ENCODE results near the gene KLHL29. TPM values are rescaled to one million over a fixed set of nuclear protein-coding genes. Genes with fewer than 3 reads are reported as not detected.

KLHL29 gene
- total and polyA plus RNA-seq, 2 of the 13 experiments (the other 11 are each of a cell fraction or from before 2014, with no cell fraction given) = 0.01 TPM; not detected in 1

- DNase-seq (ENCODE audit: low spot score) (no peak), FAIRE-seq (no peak), ATAC-seq (no peak)
- H3K79me2 ChIP-seq (ENCODE audit: insufficient read depth, low read length) = no peaks in the 10 kb centered on the region
- POLR2A ChIA-PET = no interaction called here
- intact Hi-C loops (cut with micrococcal nuclease; ENCODE audit: unreplicated experiment) (no loop called here), in situ Hi-C loops (cut with HindIII; ENCODE audit: extremely low pct_ligation_motif_present, low pct_unique_long_range_greater_than_20kb) (no loop called here)
- H4K20me1 ChIP-seq (ENCODE audit: insufficient read depth, low read length) = no peaks in the 10 kb centered on the region; the same call in 1 of the 2 replicates
- WGBS (ENCODE audit: low lambda C conversion rate) = 52% methylated on average over 6 of the region's 6 CpGs
- CTCF ChIA-PET (ENCODE audit: low intra/inter-chr PET ratio, low total read pairs) = no interaction called here
- no peaks in the 10 kb centered on the region for H3K36me3 ChIP-seq (replicated peaks in 1 of 2; ENCODE audit: control insufficient read depth in 1 of 2, insufficient read depth in 2 of 2, low read length in 2 of 2)
- no peak overlapping the region for H3K27ac ChIP-seq (ENCODE audit: extremely low read length, insufficient read depth, low read length)
- no TSS peak for BruUV-seq (replicated peaks)
- H3K4me1 ChIP-seq (ENCODE audit: insufficient read depth, low read length) = peaks cover 13% of the 10 kb centered on the region
- no peak overlapping the region for H2AFZ ChIP-seq (ENCODE audit: low read length)
- peaks cover 0 to 49% of the 10 kb centered on the region in 2 experiments for H3K27me3 ChIP-seq (ENCODE audit: control insufficient read depth in 1 of 2, insufficient read depth in 2 of 2, low read length in 2 of 2)
- TF ChIP-seq ZSCAN9 (CRISPR knock-in tag; IDR thresholded peaks at IDR 0.05; ENCODE audit: borderline replicate concordance) = no peak
- no peak for TF ChIP-seq NRL (CRISPR knock-in tag; IDR thresholded peaks at IDR 0.05; ENCODE audit: borderline replicate concordance)
- H3K9ac ChIP-seq (ENCODE audit: insufficient read depth, low read depth, low read length) = no peak overlapping the region
- no peaks in the 10 kb centered on the region for H3K9me3 ChIP-seq (ENCODE audit: low read length)
- no peak overlapping the region for H3K4me2 ChIP-seq (ENCODE audit: low read depth, low read length)
- no peak overlapping the region for H3K4me3 ChIP-seq (replicated peaks in 1 of 3; ENCODE audit: insufficient read depth in 1 of 3, low read depth in 2 of 3, low read length in 3 of 3)
Observed at GRCh38 chr2:23509103-23509502, 124.1 kb downstream of the KLHL29 start.

GRCh38 chr2:23509596-23510292, 124.8 kb downstream of the KLHL29 start:
- FAIRE-seq (no peak), ATAC-seq (no peak), DNase-seq (ENCODE audit: low spot score) (no peak)
- peaks cover 0 to 55% of the 10 kb centered on the region in 2 experiments for H3K27me3 ChIP-seq (ENCODE audit: control insufficient read depth in 1 of 2, insufficient read depth in 2 of 2, low read length in 2 of 2)
- peaks cover 13% of the 10 kb centered on the region for H3K4me1 ChIP-seq (ENCODE audit: insufficient read depth, low read length)
- no peaks in the 10 kb centered on the region for H3K36me3 ChIP-seq (replicated peaks in 1 of 2; ENCODE audit: control insufficient read depth in 1 of 2, insufficient read depth in 2 of 2, low read length in 2 of 2)
- no peaks in the 10 kb centered on the region for H3K9me3 ChIP-seq (ENCODE audit: low read length)
- ChIA-PET POLR2A (no interaction called here), CTCF (ENCODE audit: low intra/inter-chr PET ratio, low total read pairs) (no interaction called here)
- intact Hi-C loops (cut with micrococcal nuclease; ENCODE audit: unreplicated experiment) = no loop called here
- H3K9ac ChIP-seq (ENCODE audit: insufficient read depth, low read depth, low read length) = no peak overlapping the region
- H3K79me2 ChIP-seq (ENCODE audit: insufficient read depth, low read length) = no peaks in the 10 kb centered on the region
- no peak overlapping the region for H2AFZ ChIP-seq (ENCODE audit: low read length)
- H3K4me3 ChIP-seq (replicated peaks in 1 of 3; ENCODE audit: insufficient read depth in 1 of 3, low read depth in 2 of 3, low read length in 3 of 3) = no peak overlapping the region
- H3K4me2 ChIP-seq (ENCODE audit: low read depth, low read length) = no peak overlapping the region
- in situ Hi-C loops (cut with HindIII; ENCODE audit: extremely low pct_ligation_motif_present, low pct_unique_long_range_greater_than_20kb) = no loop called here
- WGBS (ENCODE audit: low lambda C conversion rate) = 44% methylated on average over 9 of the region's 9 CpGs
- H4K20me1 ChIP-seq (ENCODE audit: insufficient read depth, low read length) = no peaks in the 10 kb centered on the region; the same call in 1 of the 2 replicates
- BruUV-seq (replicated peaks) = no TSS peak
- no peak overlapping the region for H3K27ac ChIP-seq (ENCODE audit: extremely low read length, insufficient read depth, low read length)
- TF ChIP-seq NRL (CRISPR knock-in tag; IDR thresholded peaks at IDR 0.05; ENCODE audit: borderline replicate concordance) (no peak), YEATS4 (CRISPR knock-in tag; IDR thresholded peaks at IDR 0.05; ENCODE audit: borderline replicate concordance) (no peak), ZBTB8A (CRISPR knock-in tag; IDR thresholded peaks at IDR 0.05; ENCODE audit: borderline replicate concordance, low read depth) (no peak), GATAD2A (CRISPR knock-in tag; IDR thresholded peaks at IDR 0.05) (no peak), ZSCAN22 (CRISPR knock-in tag; IDR thresholded peaks at IDR 0.05) (no peak), ZBTB7B (CRISPR knock-in tag; IDR thresholded peaks at IDR 0.05) (no peak), KLF15 (CRISPR knock-in tag; IDR thresholded peaks at IDR 0.05; ENCODE audit: borderline replicate concordance) (no peak), FOXA1 (IDR thresholded peaks at IDR 0.05) (no peak), FOXA1 (CRISPR knock-in tag; IDR thresholded peaks at IDR 0.05) (no peak), ZIK1 (CRISPR knock-in tag; IDR thresholded peaks at IDR 0.05; ENCODE audit: borderline replicate concordance, low read depth) (no peak), ZNF225 (CRISPR knock-in tag; IDR thresholded peaks at IDR 0.05) (no peak), GZF1 (CRISPR knock-in tag; IDR thresholded peaks at IDR 0.05) (no peak), ATF3 (CRISPR knock-in tag; IDR thresholded peaks at IDR 0.05) (no peak)
- TF ChIP-seq, protein P1, sequence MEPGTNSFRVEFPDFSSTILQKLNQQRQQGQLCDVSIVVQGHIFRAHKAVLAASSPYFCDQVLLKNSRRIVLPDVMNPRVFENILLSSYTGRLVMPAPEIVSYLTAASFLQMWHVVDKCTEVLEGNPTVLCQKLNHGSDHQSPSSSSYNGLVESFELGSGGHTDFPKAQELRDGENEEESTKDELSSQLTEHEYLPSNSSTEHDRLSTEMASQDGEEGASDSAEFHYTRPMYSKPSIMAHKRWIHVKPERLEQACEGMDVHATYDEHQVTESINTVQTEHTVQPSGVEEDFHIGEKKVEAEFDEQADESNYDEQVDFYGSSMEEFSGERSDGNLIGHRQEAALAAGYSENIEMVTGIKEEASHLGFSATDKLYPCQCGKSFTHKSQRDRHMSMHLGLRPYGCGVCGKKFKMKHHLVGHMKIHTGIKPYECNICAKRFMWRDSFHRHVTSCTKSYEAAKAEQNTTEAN (CRISPR knock-in tag; conservative IDR thresholded peaks at IDR 0.05) = no peak

Data from HepG2 (cell line).